ENCODE measurements around the gene RUNX3. TPM values are rescaled to one million over a fixed set of nuclear protein-coding genes. Genes with fewer than 3 reads are reported as not detected.

RUNX3 gene
- total RNA-seq, 1 experiment from 2014 or later: 3.5 TPM

GRCh38 chr1:24932725-24933294, 2.7 kb upstream of the RUNX3 start:
- no peak for DNase-seq
- no peak overlapping the region for H3K4me3 ChIP-seq (ENCODE audit: insufficient read depth, low read depth, low read length)
- no peaks in the 10 kb centered on the region for H3K36me3 ChIP-seq (replicated peaks; ENCODE audit: control insufficient read depth, insufficient read depth, low read length)
- H3K27me3 ChIP-seq (ENCODE audit: control insufficient read depth, insufficient read depth, low read length): peaks cover 72% of the 10 kb centered on the region

GRCh38 chr1:24932284-24932683, 2.2 kb upstream of the RUNX3 start:
- DNase-seq: peak; percentile 98
- Histone ChIP-seq H3K4me3 (ENCODE audit: insufficient read depth, low read depth, low read length) (peak overlapping the region; percentile 32), H3K27me3 (ENCODE audit: control insufficient read depth, insufficient read depth, low read length) (peaks cover 77% of the 10 kb centered on the region), H3K36me3 (replicated peaks; ENCODE audit: control insufficient read depth, insufficient read depth, low read length) (no peaks in the 10 kb centered on the region)

- H3K27me3 ChIP-seq (ENCODE audit: control insufficient read depth, insufficient read depth, low read length): peaks cover 84% of the 10 kb centered on the region
- peak; percentile 85 for DNase-seq
- H3K36me3 ChIP-seq (replicated peaks; ENCODE audit: control insufficient read depth, insufficient read depth, low read length): no peaks in the 10 kb centered on the region
- peak overlapping the region; percentile 32 for H3K4me3 ChIP-seq (ENCODE audit: insufficient read depth, low read depth, low read length)
Observed at GRCh38 chr1:24931468-24932231, 1.6 kb upstream of the RUNX3 start.

- no peaks in the 10 kb centered on the region for H3K36me3 ChIP-seq (replicated peaks; ENCODE audit: control insufficient read depth, insufficient read depth, low read length)
- H3K27me3 ChIP-seq (ENCODE audit: control insufficient read depth, insufficient read depth, low read length): peaks cover 89% of the 10 kb centered on the region
- DNase-seq: peak; percentile 79
- H3K4me3 ChIP-seq (ENCODE audit: insufficient read depth, low read depth, low read length): peak overlapping the region; percentile 32; the same call in 1 of the 2 replicates
Observed at GRCh38 chr1:24931146-24931467, 1.0 kb upstream of the RUNX3 start.

GRCh38 chr1:24929398-24930259, 447 bp downstream of the RUNX3 start:
- Histone ChIP-seq H3K27me3 (ENCODE audit: control insufficient read depth, insufficient read depth, low read length) (peaks cover 91% of the 10 kb centered on the region), H3K36me3 (replicated peaks; ENCODE audit: control insufficient read depth, insufficient read depth, low read length) (no peaks in the 10 kb centered on the region), H3K4me3 (ENCODE audit: insufficient read depth, low read depth, low read length) (peak overlapping the region; percentile 55)
- DNase-seq: peak; percentile 89

GRCh38 chr1:24928689-24929397, 1.2 kb downstream of the RUNX3 start:
- peak; percentile 86 for DNase-seq
- Histone ChIP-seq H3K4me3 (ENCODE audit: insufficient read depth, low read depth, low read length) (peak overlapping the region; percentile 55), H3K27me3 (ENCODE audit: control insufficient read depth, insufficient read depth, low read length) (peaks cover 86% of the 10 kb centered on the region), H3K36me3 (replicated peaks; ENCODE audit: control insufficient read depth, insufficient read depth, low read length) (no peaks in the 10 kb centered on the region)

- Histone ChIP-seq H3K36me3 (replicated peaks; ENCODE audit: control insufficient read depth, insufficient read depth, low read length) (no peaks in the 10 kb centered on the region), H3K4me3 (ENCODE audit: insufficient read depth, low read depth, low read length) (peak overlapping the region; percentile 55), H3K27me3 (ENCODE audit: control insufficient read depth, insufficient read depth, low read length) (peaks cover 79% of the 10 kb centered on the region)
- no peak for DNase-seq
Observed at GRCh38 chr1:24927988-24928688, 1.9 kb downstream of the RUNX3 start.

GRCh38 chr1:24927473-24927872, 2.6 kb downstream of the RUNX3 start:
- Histone ChIP-seq H3K4me3 (ENCODE audit: insufficient read depth, low read depth, low read length) (no peak overlapping the region), H3K27me3 (ENCODE audit: control insufficient read depth, insufficient read depth, low read length) (peaks cover 72% of the 10 kb centered on the region), H3K36me3 (replicated peaks; ENCODE audit: control insufficient read depth, insufficient read depth, low read length) (no peaks in the 10 kb centered on the region)
- DNase-seq: no peak

GRCh38 chr1:24926563-24927249, 3.4 kb downstream of the RUNX3 start:
- peaks cover 66% of the 10 kb centered on the region for H3K27me3 ChIP-seq (ENCODE audit: control insufficient read depth, insufficient read depth, low read length)
- no peak overlapping the region for H3K4me3 ChIP-seq (ENCODE audit: insufficient read depth, low read depth, low read length)
- no peaks in the 10 kb centered on the region for H3K36me3 ChIP-seq (replicated peaks; ENCODE audit: control insufficient read depth, insufficient read depth, low read length)
- peak; percentile 76 for DNase-seq

GRCh38 chr1:24925963-24926362, 4.1 kb downstream of the RUNX3 start:
- H3K4me3 ChIP-seq (ENCODE audit: insufficient read depth, low read depth, low read length): no peak overlapping the region
- peak; percentile 69 for DNase-seq
- H3K36me3 ChIP-seq (replicated peaks; ENCODE audit: control insufficient read depth, insufficient read depth, low read length): no peaks in the 10 kb centered on the region
- peaks cover 58% of the 10 kb centered on the region for H3K27me3 ChIP-seq (ENCODE audit: control insufficient read depth, insufficient read depth, low read length)

- Histone ChIP-seq H3K4me3 (ENCODE audit: insufficient read depth, low read depth, low read length) (no peak overlapping the region), H3K36me3 (replicated peaks; ENCODE audit: control insufficient read depth, insufficient read depth, low read length) (no peaks in the 10 kb centered on the region), H3K27me3 (ENCODE audit: control insufficient read depth, insufficient read depth, low read length) (peaks cover 51% of the 10 kb centered on the region)
- DNase-seq: no peak
Observed at GRCh38 chr1:24925082-24925779, 4.8 kb downstream of the RUNX3 start.

- H3K36me3 ChIP-seq (replicated peaks; ENCODE audit: control insufficient read depth, insufficient read depth, low read length): no peaks in the 10 kb centered on the region
- peaks cover 37% of the 10 kb centered on the region for H3K27me3 ChIP-seq (ENCODE audit: control insufficient read depth, insufficient read depth, low read length)
- H3K4me3 ChIP-seq (ENCODE audit: insufficient read depth, low read depth, low read length): no peak overlapping the region
- no peak for DNase-seq
Observed at GRCh38 chr1:24923485-24924113, 6.5 kb downstream of the RUNX3 start.

Measured in H7 (cell line).